GM20000 (cell line): Measurements from ENCODE around the gene GSG1.
"Not testable (repeated sequence)": the region's sequence is repeated elsewhere in the genome, so short reads cannot be mapped to it uniquely, and the experiment has no call there.

Experiments
- DNase-seq: peaks from one replicate; pipeline ENCODE4 v3.0.0; 2012; ENCODE audit warnings: low spot score
- TF ChIP-seq, protein P1 (sequence below): IDR thresholded peaks from 2 replicates; pipeline ENCODE4 v1.5.1; 2012; ENCODE audit warnings: mild to moderate bottlenecking, control low read depth; ENCODE audit errors: extremely low read depth, missing control alignments

The GSG1 gene

DNA sequence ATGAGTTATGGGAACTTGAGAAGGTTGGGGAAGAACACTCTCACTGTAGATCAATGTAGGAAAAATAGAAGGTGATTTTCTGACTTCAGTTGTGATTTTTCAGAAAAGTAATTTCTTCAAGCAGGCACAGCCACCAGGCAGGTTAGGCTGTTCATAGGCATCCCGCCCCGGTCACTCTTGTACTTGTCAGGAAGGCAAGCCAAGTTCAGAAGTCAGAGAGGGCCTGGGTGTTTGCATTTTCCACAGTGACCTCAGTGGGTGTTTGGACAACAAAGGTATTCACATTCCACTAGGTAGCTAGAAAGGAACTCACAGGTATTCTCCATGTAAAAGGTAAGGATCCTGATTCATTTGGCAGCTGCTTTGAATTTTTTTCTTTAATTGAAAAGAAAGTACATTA, 62.2 kb downstream of the GSG1 start:
- DNase-seq: no peak
- TF ChIP-seq, protein P1, sequence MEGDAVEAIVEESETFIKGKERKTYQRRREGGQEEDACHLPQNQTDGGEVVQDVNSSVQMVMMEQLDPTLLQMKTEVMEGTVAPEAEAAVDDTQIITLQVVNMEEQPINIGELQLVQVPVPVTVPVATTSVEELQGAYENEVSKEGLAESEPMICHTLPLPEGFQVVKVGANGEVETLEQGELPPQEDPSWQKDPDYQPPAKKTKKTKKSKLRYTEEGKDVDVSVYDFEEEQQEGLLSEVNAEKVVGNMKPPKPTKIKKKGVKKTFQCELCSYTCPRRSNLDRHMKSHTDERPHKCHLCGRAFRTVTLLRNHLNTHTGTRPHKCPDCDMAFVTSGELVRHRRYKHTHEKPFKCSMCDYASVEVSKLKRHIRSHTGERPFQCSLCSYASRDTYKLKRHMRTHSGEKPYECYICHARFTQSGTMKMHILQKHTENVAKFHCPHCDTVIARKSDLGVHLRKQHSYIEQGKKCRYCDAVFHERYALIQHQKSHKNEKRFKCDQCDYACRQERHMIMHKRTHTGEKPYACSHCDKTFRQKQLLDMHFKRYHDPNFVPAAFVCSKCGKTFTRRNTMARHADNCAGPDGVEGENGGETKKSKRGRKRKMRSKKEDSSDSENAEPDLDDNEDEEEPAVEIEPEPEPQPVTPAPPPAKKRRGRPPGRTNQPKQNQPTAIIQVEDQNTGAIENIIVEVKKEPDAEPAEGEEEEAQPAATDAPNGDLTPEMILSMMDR: no peak

DNA sequence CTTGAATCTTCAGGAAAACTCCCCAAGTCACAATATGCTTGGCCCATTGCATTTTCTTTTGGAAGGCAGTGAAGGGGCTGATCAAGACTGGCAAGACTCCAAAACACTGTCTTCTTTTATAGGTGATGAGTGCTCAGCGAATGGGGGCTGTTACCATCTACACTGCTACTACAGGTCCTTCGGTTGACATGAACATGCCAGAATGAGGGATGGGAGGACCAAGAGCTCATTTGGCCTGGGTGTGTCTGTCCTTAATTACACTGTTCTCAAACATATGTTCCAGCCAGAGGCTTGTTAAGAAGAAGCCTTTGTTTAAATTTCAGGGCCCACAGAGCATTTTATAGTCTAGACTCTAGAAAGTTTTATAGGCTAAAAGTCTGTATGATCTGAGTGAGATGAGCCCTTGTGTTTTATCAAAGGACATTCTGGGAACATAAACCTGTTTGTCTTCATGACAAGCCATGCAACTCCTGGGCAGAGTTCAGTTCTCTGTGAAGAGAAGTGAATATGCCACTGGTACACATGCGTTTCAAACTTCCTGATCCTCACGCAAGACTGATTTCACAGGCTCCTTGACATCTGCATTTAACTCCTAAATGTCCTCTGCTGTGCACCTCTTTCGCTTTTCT, 64.0 kb downstream of the GSG1 start:
- TF ChIP-seq, protein P1: no peak
- no peak for DNase-seq

DNA sequence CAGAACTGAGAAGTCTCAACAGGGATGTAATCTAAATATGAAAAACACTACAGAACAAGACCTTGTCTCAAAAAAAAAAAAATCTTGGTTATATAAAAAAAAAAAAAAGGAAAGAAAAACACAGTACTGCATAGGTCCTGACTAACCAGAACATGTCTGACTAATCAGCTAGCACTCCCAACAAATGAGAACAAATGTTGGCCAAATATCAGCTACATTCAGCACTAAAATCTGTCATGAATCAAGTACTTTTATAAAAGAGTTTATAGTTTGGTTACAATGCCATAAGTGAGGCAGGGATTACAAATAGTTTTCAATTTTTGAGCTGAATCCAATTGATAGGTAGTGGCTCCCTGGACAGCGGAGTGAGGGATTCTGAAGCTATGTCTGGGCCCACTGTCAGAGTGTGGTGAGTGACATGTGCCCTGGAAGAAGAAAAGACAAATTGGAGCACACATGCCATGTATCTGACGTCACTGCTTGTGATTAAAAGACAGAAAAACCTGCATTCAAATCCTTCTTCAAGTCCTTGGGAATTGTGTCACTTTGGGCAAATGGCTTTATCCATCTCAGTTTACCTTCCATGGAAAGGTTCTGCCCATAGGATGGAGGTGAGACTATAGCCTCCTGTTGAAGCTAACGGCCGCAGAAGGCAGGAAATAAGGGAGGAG, 64.8 kb downstream of the GSG1 start:
- no peak for DNase-seq
- TF ChIP-seq, protein P1: no peak

DNA sequence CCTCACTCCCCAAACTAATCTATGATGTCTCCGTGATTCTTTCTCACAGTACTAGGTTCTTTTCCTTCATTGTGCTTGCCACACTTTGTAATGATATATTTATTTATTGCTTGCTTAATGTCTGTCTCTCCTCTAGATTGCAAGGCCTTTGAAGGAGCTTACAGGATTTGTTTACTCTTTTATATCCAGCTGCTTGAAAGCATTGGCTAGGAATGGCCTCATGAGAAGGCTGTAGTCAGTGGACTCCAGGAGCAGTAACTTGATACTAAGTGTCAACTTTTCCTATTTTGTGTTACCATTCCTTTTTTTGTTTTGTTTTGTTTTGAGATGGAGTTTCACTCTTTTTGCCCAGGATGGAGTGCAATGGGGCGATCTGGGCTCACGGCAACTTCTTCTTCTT, 66.6 kb downstream of the GSG1 start:
- no peak for DNase-seq
- TF ChIP-seq, protein P1: no peak

DNA sequence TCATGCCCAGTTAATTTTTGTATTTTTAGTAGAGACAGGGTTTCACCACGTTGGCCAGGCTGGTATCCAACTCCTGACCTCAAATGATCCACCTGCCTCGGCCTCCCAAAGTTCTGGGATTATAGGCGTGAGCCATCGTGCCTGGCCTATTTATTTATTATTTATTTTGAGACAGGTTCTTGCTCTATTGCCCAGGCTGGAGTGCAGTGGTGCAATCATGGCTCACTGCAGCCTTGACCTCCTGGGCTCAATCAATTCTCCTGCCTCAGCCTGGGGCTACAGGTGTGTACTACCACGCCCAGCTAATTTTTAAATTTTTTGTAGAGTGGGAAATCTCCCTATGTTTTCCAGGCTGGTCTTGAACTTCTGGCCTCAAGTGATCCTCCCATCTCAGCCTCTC, 68.1 kb downstream of the GSG1 start:
- not testable (repeated sequence) for DNase-seq
